ENCODE data around the gene SMCHD1. TPM values are rescaled to one million over a fixed set of nuclear protein-coding genes. Genes with fewer than 3 reads are reported as not detected.
"Not testable (repeated sequence)": the region's sequence is repeated elsewhere in the genome, so short reads cannot be mapped to it uniquely, and the experiment has no call there.

The SMCHD1 gene
- total RNA-seq, 1 donor from 2014 or later: 144 TPM

- intact Hi-C loops (cut with micrococcal nuclease): loop anchor here (5.0 kb wide), 2 partner anchors 191 to 399 kb away; partner anchors contain the start of genes MYL12A and SMCHD1
These were observed 193.0 kb downstream of the SMCHD1 start for GRCh38 chr18:2848247-2849246.

- intact Hi-C loops (cut with micrococcal nuclease): no loop called here
These were observed 195.3 kb downstream of the SMCHD1 start for GRCh38 chr18:2850816-2851215.

GRCh38 chr18:2851771-2852170, 196.2 kb downstream of the SMCHD1 start:
- intact Hi-C loops (cut with micrococcal nuclease): no loop called here

GRCh38 chr18:2852460-2852859, 196.9 kb downstream of the SMCHD1 start:
- intact Hi-C loops (cut with micrococcal nuclease): not testable (repeated sequence)

GRCh38 chr18:2853173-2853925, 197.8 kb downstream of the SMCHD1 start:
- intact Hi-C loops (cut with micrococcal nuclease): no loop called here

- intact Hi-C loops (cut with micrococcal nuclease): no loop called here
These were observed 198.6 kb downstream of the SMCHD1 start for GRCh38 chr18:2853926-2854664.

Other genes with a start within 250 kb of the SMCHD1 start
- 19.1 and 26.2 TPM in 2 replicates for gene METTL4, start 84.2 kb upstream of the SMCHD1 start, total RNA-seq
- 72.8 and 73.2 TPM in 2 replicates for gene NDC80, start 84.2 kb upstream of the SMCHD1 start, total RNA-seq
- gene EMILIN2, start 191.3 kb downstream of the SMCHD1 start, total RNA-seq: 38.3 and 44.2 TPM in 2 replicates